RPMI7951 (cell line): Measurements from ENCODE around the gene TSPO. TPM values are rescaled to one million over a fixed set of nuclear protein-coding genes. Genes with fewer than 3 reads are reported as not detected.
"Not testable (repeated sequence)": the region's sequence is repeated elsewhere in the genome, so short reads cannot be mapped to it uniquely, and the experiment has no call there.

Experiments
- DNase-seq: peaks from one replicate; pipeline ENCODE4 v3.0.0-alpha.2; 2012; ENCODE audit warnings: low read depth
- total RNA-seq: library from RNA; depleted of rRNA; stranded (reverse); fragments of >200 nt; shearing (Covaris generic); gene quantifications from 2 replicates; pipeline ENCODE4 v1.2.3, GENCODE V29; 2014

The TSPO gene
- total RNA-seq, 1 experiment from 2014 or later: 285 TPM

DNA sequence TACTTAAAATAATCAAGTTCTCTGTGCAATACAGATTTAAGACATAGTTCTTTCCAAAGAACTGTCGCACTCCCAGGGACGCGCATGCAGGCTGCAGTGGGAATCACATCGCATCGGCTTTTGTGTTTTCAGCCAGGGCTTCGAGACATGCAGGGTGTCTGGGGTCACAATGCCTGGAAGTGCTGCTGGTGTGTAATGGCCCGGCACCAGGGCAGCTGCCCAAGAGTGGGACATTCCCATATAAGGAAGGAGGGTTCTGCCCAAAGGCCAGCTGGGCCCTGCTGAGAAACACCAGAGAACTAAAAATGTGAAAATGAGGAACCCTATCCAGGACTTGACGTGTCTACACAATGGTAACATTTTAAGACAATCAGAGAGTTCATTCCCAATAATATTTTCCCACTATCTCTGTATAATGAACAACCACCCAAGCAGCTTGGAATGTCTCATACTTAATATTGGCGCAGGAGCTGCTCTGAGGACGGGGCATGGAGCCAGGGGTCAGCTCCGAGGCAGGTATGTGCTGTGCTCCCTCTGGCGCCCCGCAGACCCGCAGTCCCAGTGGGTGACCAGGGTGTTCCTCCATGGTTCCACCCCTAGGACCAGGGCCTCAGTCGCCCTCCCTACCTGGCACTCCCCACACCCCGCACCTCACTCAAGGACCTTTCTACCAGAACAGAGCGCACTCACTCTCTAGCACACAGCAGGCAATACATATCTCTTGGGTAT lies 19.4 kb upstream of the TSPO start:
- no peak for DNase-seq

DNA sequence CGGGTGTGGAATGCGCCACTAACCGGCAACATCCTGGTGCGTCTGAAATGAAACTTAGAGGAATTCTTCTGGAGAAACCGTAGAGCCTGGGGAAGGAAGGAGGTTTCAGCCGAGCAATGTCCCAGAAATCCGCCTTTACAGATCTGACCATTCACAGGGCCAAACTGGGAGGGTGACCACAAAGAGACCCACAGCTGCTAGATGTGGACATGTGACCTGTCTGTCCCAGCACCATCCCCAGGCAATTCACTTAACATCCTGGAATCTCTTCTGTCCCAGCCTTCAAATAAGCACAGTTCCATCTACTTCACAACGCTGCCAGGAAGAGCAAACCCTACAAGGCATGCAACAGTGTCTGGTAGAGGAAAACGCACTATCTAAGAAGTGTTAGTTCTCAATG lies 18.0 kb upstream of the TSPO start:
- peak; percentile 75 for DNase-seq

DNA sequence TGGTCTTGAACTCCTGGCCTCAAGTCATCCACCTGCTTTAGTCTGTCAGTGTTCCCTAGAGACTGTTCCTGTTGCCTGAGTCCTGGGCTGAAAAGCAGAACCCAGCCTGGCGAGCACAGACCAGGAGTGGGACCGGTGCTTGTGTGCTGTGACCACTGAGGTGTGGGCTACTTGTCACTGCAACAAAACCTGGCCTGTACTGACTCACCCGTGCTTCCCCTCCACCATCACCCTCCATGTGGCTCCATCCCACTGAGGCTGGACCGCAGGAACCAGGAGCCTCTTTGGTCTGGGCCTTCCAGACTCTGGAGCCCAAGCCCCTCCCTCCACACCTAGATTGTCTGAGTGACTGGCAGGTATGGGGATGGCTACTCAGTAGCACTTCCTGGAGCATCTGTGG lies 16.8 kb upstream of the TSPO start:
- DNase-seq: no peak

DNA sequence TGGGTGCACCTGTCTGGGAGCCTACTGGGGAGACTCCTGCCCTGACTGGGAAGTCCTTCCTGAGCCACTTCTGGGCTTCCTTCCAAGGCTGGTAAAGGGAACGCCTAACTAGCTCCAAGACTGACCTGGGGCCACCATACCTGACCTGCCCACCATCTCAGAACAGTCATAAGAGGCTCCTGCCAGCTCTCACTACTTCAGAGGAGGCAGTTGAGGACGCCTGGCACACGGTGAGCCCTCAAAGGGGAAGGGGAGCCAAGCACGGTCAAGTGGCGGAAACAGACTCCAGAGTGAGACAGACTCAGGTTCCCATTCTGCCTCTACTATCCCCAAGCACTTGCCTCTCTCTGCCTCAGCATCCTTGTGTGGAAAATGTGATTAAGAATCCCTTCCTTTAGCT lies 15.8 kb upstream of the TSPO start:
- no peak for DNase-seq

DNA sequence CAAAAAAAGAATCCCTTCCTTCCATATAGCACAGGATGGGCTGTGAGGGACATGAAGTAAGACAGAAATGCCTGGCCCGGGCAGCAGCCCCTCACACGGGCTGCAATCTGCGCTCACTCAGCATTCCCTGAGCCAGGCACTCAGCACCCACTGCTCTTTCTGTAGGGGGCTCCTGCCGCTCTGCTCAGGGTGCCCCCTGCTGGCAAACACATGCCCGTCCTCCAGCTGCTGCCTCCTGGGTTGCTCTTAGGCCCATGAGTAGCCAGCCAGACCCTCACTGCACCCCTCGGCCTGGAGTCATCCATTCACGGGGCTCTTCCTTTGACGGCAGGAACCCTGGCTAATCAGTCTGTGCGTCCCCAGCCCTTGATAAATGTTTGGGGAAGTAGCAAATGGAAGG lies 15.1 kb upstream of the TSPO start:
- no peak for DNase-seq

DNA sequence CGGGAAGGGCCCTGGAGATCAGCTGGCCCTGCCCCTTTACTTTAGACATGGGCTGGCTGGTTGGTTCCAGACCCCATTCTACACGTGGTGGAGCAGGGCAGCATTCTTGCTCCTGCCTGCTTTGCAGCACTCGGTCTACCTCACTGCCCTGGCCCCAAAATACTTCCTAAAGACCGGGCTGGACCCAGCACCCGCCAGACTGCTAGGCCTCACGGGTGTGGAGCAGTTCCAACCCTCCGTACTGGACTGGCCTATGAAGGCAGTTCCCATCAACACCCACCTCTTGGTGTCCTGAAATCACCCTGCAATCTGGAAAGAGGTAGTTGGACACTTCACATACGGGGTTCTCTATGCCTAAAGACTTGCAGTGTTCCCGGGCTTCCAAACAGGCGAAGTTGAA lies 14.6 kb upstream of the TSPO start:
- no peak for DNase-seq

DNA sequence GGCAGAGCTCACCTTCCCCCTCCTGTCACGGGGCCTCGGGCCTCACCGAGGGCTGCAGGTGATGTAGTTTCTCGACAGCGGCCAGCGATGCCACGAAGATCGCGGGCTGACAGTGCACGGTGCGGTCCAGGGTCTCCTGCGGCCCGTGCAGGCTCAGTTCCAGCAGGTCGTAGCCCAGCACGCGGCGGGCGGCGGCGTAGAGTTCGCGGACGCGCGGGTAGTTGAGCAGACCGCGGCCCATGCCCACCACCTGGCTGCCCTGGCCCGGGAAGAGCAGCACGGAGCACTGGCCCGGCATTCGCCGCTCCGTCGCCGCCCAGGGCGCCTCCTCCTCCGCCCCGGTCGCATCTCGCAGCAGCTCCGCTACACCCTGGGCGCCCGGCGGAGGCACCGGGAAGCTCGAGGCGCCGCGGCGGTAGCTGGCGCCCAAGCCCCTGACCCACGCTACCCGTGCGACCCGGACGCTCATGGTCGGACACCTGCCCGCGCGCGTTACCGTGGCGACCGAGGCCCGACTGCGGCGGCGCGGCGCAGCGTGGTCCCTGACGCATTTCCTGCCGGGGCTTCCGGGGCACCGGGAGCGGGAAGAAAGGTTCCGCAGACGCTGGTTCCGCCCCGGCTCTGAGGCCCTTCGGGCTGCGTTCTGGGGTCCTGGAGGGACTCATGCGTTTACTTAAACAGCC lies 8.3 kb upstream of the TSPO start, which contains the start of gene MCAT:
Gene MCAT, minus strand, starts transcription at position 519 of the 683 bp plus-strand sequence. Its CDS starts 50 bp downstream, at position 469.
- peak; percentile 74 for DNase-seq

DNA sequence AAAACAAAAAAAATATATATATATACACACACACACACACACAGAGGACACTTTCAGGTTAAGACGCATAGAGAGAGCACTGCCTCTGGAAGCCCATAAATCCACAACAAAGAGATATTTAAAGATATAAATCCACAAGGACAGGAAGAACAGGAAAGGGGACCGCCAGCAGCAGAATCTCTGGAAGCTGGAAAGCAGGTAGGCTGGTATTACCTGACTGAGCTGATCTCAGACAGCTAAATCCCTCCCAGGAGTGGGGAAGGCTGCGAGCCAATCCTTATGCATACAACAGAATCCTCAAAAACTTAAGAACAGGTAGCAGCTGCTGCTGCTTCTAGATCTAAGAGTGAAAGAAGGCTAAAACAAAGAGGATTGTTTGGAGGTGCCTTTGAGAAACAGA lies 6.4 kb upstream of the TSPO start:
- DNase-seq: no peak

DNA sequence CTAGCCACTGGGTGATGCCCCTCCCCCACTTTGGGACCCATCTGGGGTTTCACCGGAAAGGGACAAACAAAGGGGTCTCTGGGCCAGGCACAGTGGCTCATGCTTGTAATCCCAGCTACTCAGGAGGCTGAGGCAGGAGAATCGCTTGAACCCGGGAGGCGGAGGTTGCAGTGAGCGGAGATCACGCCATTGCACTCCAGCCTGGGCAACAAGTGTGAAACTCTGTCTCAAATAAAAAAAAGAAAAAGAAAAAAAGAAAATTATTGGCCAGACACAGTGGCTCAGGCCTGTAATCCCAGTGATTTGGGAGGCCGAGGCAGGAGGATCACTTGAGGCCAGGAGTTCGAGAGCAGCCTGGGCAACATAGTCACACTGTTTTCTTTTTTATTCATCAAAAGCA lies 6.0 kb upstream of the TSPO start:
- DNase-seq: not testable (repeated sequence)

DNA sequence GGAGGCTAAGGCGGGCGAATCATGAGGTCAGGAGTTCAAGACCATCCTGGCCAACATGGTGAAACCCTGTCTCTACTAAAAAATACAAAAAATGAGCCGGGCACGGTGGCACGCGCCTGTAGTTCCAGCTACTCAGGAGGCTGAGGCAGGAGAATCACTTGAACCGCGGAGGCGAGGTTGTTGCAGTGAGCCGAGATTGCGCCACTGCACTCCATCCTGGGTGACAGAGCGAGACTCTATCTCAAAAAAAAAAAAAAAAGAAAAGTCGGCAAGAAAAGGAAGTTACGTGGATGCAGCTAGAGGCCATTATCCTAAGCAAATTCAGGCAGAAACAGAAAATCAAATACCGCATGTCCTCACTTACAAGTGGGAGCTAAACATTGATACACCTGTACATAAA lies 5.0 kb upstream of the TSPO start:
- DNase-seq: not testable (repeated sequence)

DNA sequence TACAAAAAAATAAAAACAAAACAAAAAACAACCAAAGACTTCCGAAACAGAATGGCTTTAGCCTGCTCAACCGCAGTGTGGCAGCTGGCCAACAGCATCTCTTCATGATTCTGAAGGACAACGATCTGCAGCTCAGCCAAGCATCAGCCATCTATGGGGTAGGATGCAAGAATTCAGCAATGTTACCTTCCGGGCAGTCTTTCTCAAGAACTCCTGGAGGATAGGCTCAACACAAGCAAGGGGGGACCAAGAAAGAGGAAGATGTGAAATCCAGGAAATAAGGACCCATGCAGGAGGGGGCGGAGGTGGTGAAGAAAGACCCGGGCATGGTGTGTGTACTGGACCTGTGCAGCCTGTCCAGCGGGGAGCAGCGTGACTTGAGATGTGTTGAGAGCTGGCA lies 3.5 kb upstream of the TSPO start:
- DNase-seq: no peak

DNA sequence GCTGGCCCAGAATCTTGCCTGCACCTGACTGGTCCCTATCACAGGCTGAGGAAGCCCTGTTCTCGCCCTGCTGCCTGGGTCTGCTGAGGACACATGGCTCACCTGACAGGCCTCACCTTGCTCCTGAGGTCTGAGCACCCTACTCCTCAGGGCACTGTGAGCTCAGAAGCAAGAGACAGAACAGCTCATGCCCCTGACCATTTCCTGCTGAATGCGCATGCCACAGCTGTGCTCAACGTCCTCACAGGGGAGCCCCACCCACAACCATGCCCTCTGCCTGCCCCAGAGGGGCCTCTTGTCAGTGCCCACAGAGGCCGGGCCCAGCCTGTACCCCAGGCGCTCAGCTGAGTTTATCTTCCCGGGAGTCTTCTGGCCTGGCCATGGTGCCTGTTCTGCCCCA lies 2.8 kb upstream of the TSPO start:
- DNase-seq: no peak

DNA sequence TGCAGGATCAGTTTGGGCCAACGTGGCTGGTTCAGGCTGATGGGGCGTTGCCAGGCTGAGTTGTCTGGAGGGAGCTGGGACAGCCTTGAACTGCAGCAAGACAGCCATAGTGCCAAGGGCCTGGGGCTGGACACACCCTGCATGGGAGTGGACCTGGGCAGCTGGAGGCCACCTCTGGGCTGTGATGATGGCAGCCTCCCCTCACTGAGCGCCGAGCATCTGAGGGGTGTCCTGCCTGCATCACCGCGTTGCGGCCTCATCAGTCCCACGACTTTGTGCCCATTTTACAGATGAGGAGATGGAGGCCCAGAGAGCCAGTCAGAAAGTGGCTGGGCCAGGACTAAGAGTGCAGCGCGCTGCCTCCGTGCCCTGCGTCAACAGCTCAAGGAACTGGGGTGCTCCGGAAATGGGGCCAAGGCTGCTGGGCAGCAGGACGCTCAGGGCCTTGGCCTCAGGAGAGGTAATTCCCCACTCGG lies 590 bp upstream of the TSPO start:
- no peak for DNase-seq

DNA sequence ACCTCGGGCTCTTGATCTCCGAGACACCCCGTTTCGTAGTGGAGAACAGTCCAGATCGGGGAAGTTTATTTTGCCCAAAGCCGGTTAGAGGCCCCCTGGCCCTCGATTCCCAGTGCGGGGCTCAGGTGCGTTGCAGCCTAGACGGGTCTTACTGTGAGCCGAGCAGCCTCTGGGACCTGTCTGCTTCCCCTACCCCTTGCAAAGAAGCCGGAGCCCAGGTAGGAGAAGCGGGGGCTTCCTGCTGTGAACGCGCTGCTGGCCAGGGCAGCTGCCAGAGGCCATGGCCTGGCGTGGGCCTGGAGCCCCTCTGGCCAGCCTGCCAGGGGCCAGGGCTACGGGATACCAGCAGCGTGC lies 621 bp downstream of the TSPO start:
- no peak for DNase-seq

DNA sequence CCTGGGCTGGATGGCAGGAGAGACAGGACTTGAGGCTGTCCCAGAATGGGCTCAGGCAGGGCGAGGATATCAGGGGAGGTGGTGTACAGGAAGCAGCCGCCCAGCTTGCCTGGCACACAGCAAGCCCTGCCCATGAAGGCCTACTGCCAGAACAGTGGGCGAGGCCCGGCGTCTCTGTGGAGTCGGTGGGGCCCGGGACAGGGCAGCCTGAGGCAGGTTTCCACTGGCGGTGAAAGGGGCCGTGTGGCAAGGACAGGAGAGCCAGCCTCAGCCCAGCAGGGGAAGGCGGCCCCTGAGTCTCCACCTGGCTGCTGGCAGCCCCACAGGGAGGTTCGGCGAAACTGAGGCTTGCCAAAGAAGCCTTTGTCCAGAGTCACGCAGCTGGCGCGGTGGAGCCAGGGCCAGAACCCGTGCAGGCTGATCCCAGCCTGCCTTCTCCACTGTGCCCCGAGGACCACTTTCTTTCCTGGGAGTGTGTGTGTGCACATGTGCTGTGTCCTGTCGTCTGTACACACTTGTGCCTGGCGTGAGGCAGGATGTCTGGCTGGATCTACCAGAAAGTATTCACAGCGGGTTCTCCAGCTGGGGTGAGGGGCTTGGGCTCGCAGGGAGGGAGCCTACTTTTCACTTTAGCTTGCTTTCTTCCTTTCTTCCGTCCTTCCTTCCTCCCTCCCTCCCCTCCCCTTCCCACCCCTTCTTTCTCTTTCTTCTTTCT lies 1.2 kb downstream of the TSPO start:
- peak; percentile 71 for DNase-seq

DNA sequence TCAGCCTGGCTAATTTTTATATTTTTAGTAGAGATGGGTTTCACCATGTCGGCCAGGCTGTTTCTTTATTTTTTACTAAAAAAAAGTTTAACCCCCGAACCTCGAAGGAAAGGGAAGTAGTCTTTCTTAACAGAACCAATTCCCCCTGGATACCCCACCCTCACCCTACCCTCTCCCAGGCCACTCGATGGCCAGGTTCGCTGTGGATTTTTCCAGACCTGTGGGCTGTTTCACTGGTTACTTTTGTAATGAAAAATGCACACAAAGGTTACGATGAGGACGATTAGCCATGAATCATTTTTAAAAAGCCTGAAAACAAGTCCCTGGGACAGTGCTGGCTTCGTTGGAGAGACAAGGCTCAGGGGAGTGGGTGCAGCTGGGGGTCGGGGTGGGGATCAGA lies 2.5 kb downstream of the TSPO start:
- no peak for DNase-seq

DNA sequence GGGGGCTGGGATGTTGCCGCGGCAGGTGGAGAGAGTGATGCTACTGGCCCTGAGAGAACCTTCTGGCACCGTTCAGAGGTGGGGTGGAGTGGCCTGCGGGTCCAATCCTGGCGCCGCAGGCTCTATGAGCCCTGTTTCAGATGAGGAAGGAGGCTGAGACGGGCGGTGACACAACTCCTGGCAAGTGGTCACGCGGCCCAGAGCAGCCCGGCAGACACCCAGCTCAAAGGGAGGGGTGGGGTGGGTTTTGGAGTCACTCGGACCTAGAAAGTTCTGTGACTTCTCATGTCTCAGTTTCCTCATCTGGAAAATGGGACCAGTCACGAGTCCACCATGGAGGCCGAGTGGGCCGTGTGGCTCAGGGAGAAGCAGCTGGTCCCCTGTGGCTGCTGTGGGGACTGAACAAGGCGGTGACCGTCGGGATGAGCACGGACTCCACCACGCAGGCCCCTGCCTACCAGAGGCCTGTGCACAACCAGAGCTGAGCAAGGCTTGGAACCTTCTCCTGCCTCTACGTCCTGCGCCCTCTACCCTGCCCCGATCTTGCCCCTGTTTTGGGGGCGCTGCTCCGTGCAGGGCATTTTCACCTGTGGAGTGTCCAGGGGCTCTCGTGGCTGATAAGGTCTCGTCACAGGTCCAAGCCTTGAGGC lies 3.7 kb downstream of the TSPO start:
- no peak for DNase-seq

DNA sequence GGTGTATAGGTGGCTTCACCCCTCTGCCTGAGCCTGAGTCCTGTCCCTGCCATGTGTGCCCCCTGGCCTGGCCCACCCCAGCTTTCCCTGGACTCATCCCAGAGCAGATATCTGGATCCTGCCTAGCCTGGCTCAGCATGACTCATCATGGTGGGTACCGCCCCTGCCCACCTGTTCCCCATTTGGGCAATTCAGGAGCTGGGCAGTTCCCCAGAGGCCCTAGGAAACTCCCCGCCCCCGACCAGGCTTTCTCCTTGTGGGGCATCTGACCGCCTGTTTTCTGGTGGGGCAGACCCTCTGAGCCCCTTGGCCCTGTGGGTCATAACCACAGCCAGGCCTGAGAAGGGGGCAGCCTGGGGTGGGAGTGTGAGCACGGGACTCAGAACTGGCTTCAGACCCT lies 4.4 kb downstream of the TSPO start:
- DNase-seq: no peak

DNA sequence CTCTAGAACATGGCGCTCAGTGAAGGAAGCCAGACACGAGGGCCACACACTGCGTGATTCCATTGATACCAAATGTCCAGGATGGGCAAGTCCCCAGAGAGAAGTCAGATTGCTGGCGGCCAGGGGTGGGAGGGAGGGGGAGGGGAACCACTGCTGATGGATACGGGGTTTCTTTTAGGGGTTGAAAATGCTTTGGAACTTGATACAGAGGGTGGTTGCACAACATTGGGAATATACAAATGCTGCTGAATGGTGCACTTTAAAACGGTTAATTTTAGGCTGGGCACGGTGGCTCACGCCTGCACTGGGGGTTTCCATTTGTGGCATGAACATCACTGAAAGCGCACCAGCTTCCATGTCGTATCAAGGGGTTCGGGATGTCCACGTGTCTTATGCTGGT lies 5.1 kb downstream of the TSPO start:
- no peak for DNase-seq

DNA sequence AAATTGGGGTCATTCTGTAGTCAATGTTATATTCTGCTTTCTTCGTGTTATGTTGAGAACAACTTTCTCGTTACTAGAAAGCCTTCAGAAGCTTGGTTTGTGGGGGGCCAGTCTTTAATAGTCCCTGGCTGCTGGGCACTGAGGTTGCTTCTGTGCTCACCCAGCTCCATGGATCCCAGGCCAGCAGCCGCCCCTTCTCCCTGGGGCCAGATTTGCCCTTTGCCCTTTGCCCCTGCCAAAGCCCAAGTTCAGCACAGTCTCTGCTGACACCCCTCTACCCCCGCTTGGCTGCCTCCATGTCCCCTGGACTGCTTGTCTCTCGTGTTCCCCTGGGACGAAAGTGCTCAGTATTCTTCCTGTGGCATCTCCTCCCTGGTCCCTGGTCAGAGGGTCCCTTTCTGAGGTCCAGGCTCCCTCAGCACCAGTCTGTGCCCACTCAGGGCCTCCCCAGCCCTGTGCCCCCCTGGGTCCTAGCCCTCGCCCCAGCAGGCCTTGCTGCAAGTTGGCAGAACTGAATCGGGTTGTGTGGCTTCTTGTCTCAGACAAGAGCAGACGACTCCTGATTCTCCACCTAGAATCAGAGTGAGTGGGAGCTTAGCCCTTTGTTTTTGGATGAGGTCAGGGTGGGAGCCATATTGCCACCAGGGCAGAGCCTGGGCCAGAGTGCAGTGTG lies 6.7 kb downstream of the TSPO start:
- DNase-seq: no peak

DNA sequence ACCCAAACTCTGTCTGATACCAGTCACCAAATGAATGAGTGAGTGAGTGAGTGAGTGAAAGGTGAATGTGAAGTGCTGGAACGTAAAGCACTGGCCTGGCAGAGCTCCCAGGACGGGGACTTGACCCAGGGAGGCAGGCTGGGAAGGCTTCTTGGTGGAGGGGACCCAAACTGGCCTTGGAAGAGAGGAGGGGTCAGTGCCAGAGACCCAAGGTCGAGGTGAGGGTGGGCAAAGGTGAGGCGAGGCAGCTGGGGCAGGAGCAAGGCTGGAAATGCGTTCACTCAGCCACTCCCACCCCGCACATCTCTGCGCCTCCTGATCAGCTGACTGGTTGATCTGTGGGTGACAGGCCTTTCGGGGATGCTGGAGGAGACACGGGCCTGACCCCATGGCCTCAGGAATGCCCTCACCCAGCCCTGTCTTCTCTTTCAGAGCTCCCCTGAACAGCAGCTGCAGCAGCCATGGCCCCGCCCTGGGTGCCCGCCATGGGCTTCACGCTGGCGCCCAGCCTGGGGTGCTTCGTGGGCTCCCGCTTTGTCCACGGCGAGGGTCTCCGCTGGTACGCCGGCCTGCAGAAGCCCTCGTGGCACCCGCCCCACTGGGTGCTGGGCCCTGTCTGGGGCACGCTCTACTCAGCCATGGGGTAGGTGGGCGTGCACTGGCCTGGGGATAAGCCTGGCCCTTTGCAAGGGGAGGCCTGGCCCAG lies 7.6 kb downstream of the TSPO start:
- DNase-seq: no peak
